ENCODE results near the gene FICD.

DNA sequence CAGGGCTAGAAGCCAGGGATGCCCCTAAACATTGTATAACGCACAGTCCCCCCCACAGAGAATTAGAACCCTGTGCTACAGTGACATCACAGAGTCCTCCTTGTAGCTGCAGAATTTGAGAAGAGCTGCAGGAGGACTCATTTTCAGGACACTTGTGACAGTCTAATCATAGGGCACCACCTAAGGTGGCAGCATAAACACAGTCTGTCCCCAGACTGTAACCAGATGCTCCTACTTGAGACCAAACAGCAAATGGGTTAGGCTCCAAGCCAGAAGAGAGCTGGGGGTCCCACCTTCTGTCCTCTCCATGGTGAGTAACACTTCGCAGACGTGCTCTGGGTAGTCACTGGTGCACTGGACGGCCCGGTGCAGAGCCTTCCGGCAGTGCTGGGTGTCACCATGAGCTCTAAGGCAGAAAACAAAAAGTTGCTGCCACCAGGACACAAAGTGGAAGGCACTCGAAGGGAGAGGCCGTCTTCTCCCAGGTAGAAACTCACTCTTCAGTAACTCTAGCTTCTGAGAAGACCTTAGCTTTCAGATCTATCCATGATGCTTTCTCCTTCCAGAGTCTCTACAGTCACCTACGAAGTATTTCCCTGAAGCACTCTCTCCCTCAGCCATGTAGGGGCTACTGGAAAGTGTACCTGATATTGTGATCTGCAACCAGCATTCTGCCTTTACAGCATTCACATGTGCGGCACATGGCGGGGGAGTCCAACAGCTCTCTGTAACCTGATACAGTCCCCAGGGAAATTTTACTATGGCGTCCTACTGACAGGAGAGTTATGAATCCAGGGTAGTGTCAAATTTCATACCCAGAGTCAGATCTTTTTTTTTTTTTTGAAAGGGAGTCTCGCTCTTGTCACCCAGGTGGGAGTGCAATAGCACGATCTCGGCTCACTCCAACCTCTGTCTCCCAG, 17.1 kb downstream of the FICD start:
- TF ChIP-seq, protein P1, sequence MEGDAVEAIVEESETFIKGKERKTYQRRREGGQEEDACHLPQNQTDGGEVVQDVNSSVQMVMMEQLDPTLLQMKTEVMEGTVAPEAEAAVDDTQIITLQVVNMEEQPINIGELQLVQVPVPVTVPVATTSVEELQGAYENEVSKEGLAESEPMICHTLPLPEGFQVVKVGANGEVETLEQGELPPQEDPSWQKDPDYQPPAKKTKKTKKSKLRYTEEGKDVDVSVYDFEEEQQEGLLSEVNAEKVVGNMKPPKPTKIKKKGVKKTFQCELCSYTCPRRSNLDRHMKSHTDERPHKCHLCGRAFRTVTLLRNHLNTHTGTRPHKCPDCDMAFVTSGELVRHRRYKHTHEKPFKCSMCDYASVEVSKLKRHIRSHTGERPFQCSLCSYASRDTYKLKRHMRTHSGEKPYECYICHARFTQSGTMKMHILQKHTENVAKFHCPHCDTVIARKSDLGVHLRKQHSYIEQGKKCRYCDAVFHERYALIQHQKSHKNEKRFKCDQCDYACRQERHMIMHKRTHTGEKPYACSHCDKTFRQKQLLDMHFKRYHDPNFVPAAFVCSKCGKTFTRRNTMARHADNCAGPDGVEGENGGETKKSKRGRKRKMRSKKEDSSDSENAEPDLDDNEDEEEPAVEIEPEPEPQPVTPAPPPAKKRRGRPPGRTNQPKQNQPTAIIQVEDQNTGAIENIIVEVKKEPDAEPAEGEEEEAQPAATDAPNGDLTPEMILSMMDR (IDR thresholded peaks at IDR 0.05; ENCODE audit: borderline replicate concordance, extremely low read depth, low read length, poor library complexity, severe bottlenecking) = no peak
- no peak for TF ChIP-seq EZH2 (IDR thresholded peaks at IDR 0.05; ENCODE audit: borderline replicate concordance, low read depth, low read length, severe bottlenecking)
